Choroid plexus epithelial cell (primary cell): ENCODE measurements around the gene IRS1.

Source experiments
- DNase-seq: peaks from one replicate; pipeline ENCODE4 v3.0.0-alpha.2; 2010; ENCODE audit warnings: low read depth
- H3K4me3 ChIP-seq: 2 replicates; pipeline ENCODE4 v1.5.1; 2011; ENCODE audit warnings: low read depth, mild to moderate bottlenecking, control low read depth, low read length, moderate library complexity
- CTCF ChIP-seq: conservative IDR thresholded peaks from 2 replicates; pipeline ENCODE4 v1.5.1; 2011; ENCODE audit warnings: low read depth, mild to moderate bottlenecking, control low read depth, inconsistent platforms, low read length, moderate library complexity

The IRS1 gene

GRCh38 chr2:226832061-226832460 lies 32.4 kb upstream of the IRS1 start:
- DNase-seq: no peak
- H3K4me3 ChIP-seq: no peak overlapping the region
- TF ChIP-seq CTCF: no peak

GRCh38 chr2:226831266-226831665 lies 31.6 kb upstream of the IRS1 start:
- TF ChIP-seq CTCF: no peak
- H3K4me3 ChIP-seq: no peak overlapping the region
- DNase-seq: no peak

GRCh38 chr2:226829721-226830631 lies 30.4 kb upstream of the IRS1 start:
- H3K4me3 ChIP-seq: no peak overlapping the region
- no peak for DNase-seq
- TF ChIP-seq CTCF: no peak

GRCh38 chr2:226828191-226828590 lies 28.6 kb upstream of the IRS1 start:
- no peak for DNase-seq

GRCh38 chr2:226825056-226825455 lies 25.4 kb upstream of the IRS1 start:
- TF ChIP-seq CTCF: no peak
- DNase-seq: no peak
- no peak overlapping the region for H3K4me3 ChIP-seq

More at GRCh38 chr2:226828191-226828590, 28.6 kb upstream of the IRS1 start:
- no peak overlapping the region for H3K4me3 ChIP-seq
- no peak for TF ChIP-seq CTCF

GRCh38 chr2:226818930-226819329 lies 19.3 kb upstream of the IRS1 start:
- TF ChIP-seq CTCF: no peak
- H3K4me3 ChIP-seq: no peak overlapping the region
- no peak for DNase-seq

GRCh38 chr2:226813148-226813701 lies 13.6 kb upstream of the IRS1 start:
- peak; percentile 66 for DNase-seq
- peak; percentile 92 for TF ChIP-seq CTCF
- no peak overlapping the region for H3K4me3 ChIP-seq
